A549 treated with RU486 at 1 μM for 4 hours (cell line): ENCODE results near the gene ABR. TPM values are rescaled to one million over a fixed set of nuclear protein-coding genes. Genes with fewer than 3 reads are reported as not detected.

Experiments
- total RNA-seq: library from RNA; stranded (reverse); fragments of 200-300 nt; extraction: Qiagen RNA extraction; gene quantifications from 5 replicates; pipeline ENCODE4 v1.2.3, GENCODE V29; 2022; ENCODE audit warnings: low read depth

The ABR gene
- total RNA-seq, result 92.9 to 113 TPM (median 101 TPM) in 5 replicates

GRCh38 chr17:1179818-1180742 lies at the start of gene ABR:
Gene ABR, minus strand, starts transcription at chr17:1179981. Its CDS starts 254 bp downstream, at chr17:1179727.

GRCh38 chr17:996554-997344 lies 183.0 kb downstream of the ABR start, which contains the start of gene TIMM22:
Gene TIMM22, plus strand, starts transcription at chr17:997129. Its CDS starts 14 bp downstream, at chr17:997143.

GRCh38 chr17:979539-980405 lies 200.0 kb downstream of the ABR start, which contains the start of gene NXN:
Gene NXN, minus strand, starts transcription at chr17:979776.

Other genes starting within 250 kb of the ABR start
- 21.4 to 28.9 TPM (median 26.0 TPM) in 5 replicates for gene NXN, start 200.2 kb downstream of the ABR start, total RNA-seq
- gene TIMM22, start 182.9 kb downstream of the ABR start, total RNA-seq, result 25.2 to 31.1 TPM (median 27.8 TPM) in 5 replicates
- not detected in 5 replicates for gene BHLHA9, start 90.5 kb upstream of the ABR start, total RNA-seq
- not detected in 5 replicates for gene TRARG1, start 99.7 kb upstream of the ABR start, total RNA-seq
- gene YWHAE, start 220.2 kb upstream of the ABR start, total RNA-seq, result 552 to 1,174 TPM (median 614 TPM) in 5 replicates